HG03025 (cell line): Measurements from ENCODE around the gene STARD6.
A peak's percentile ranks its signal among the peaks of the same experiment; 100 is the strongest.
"Not testable (repeated sequence)": the region's sequence is repeated elsewhere in the genome, so short reads cannot be mapped to it uniquely, and the experiment has no call there.

Experiments
- ATAC-seq: cut with Tn5 transposase; IDR thresholded peaks from one replicate; pipeline ENCODE4 v1.9.1; 2021; ENCODE audit warnings: mild to moderate bottlenecking, moderate library complexity; ENCODE audit not compliant: unreplicated experiment, low FRiP score

STARD6 gene

GRCh38 chr18:54357660-54358494 lies at the start of gene STARD6, which contains the start of gene C18orf54:
Gene STARD6, minus strand, starts transcription at chr18:54357858. Its CDS starts 3,285 bp downstream, at chr18:54354573.
Gene C18orf54, plus strand, starts transcription at chr18:54357906. Its CDS starts 2,667 bp downstream, at chr18:54360573.
- peak; percentile 94 for ATAC-seq

GRCh38 chr18:54405290-54405689 lies 47.6 kb upstream of the STARD6 start:
- ATAC-seq = no peak

GRCh38 chr18:54396760-54397159 lies 39.1 kb upstream of the STARD6 start:
- ATAC-seq = no peak

- no peak for ATAC-seq
Observed at GRCh38 chr18:54393648-54394294, 36.1 kb upstream of the STARD6 start.

- ATAC-seq = peak; percentile 60
Observed at GRCh38 chr18:54392543-54393023, 34.9 kb upstream of the STARD6 start.

GRCh38 chr18:54390838-54391237 lies 33.2 kb upstream of the STARD6 start:
- ATAC-seq = no peak

GRCh38 chr18:54389143-54389505 lies 31.5 kb upstream of the STARD6 start:
- no peak for ATAC-seq

- ATAC-seq = peak; percentile 86
Observed at GRCh38 chr18:54388203-54389142, 30.8 kb upstream of the STARD6 start.

GRCh38 chr18:54387631-54388030 lies 30.0 kb upstream of the STARD6 start:
- ATAC-seq = no peak

- ATAC-seq = not testable (repeated sequence)
Observed at GRCh38 chr18:54386800-54387495, 29.3 kb upstream of the STARD6 start.

GRCh38 chr18:54386043-54386442 lies 28.4 kb upstream of the STARD6 start:
- ATAC-seq = no peak

GRCh38 chr18:54382733-54383252 lies 25.1 kb upstream of the STARD6 start:
- no peak for ATAC-seq

- no peak for ATAC-seq
Observed at GRCh38 chr18:54382076-54382475, 24.4 kb upstream of the STARD6 start.

GRCh38 chr18:54381640-54382039 lies 24.0 kb upstream of the STARD6 start:
- ATAC-seq = no peak

GRCh38 chr18:54378057-54378456 lies 20.4 kb upstream of the STARD6 start:
- ATAC-seq = no peak

GRCh38 chr18:54360406-54360805 lies 2.7 kb upstream of the STARD6 start:
- ATAC-seq = no peak

GRCh38 chr18:54359233-54359632 lies 1.6 kb upstream of the STARD6 start:
- ATAC-seq = no peak

- ATAC-seq = peak; percentile 4
Observed at GRCh38 chr18:54358495-54359040, 910 bp upstream of the STARD6 start.

GRCh38 chr18:54357082-54357659 lies 487 bp downstream of the STARD6 start:
- ATAC-seq = peak; percentile 45
